B cell (primary cell): ENCODE measurements around the gene KCTD6. TPM values are rescaled to one million over a fixed set of nuclear protein-coding genes. Genes with fewer than 3 reads are reported as not detected.

ENCODE experiments used
- ATAC-seq: fragments of 200-7000 bp; cut with Tn5 transposase; one replicate; pipeline ENCODE4 v1.10.0; 2021; ENCODE audit warnings: low read depth, mild to moderate bottlenecking, moderate number of reproducible peaks, moderate library complexity
- CTCF ChIA-PET: fragments of 350-600 bp; sonication (Branson Sonifier 250); formaldehyde crosslinking; loops from one replicate; lab custom pipeline; 2021; ENCODE audit warnings: antibody characterized with exemption, inconsistent platforms; lab: Charles Lee
- POLR2A ChIA-PET: fragments of 350-600 bp; sonication (Branson Sonifier 250); formaldehyde crosslinking; loops from one replicate; lab custom pipeline; 2021; ENCODE audit warnings: antibody characterized with exemption; lab: Charles Lee
- DNase-seq: peaks from one replicate; pipeline ENCODE4 v3.0.0; 2013
- H2AFZ ChIP-seq: 2 replicates; pipeline ENCODE4 v1.6.1; 2012; ENCODE audit warnings: mild to moderate bottlenecking, low read depth, low read length; ENCODE audit not compliant: insufficient read depth, poor library complexity, severe bottlenecking
- H3K27ac ChIP-seq, 2 donors: 1 replicate in 1 of 2; 2 replicates in 1 of 2; pipeline ENCODE4 v1.5.1; 2012 to 2013; ENCODE audit warnings: low read length in 2 of 2, mild to moderate bottlenecking in 2 of 2, moderate library complexity in 1 of 2
- H3K27me3 ChIP-seq, 4 experiments: fragments of 200-600 bp in 1 of 4; sonication (generic) in 1 of 4; replicated peaks in 1 of 4; 1 replicate in 2 of 4; 2 replicates in 2 of 4; pipeline versions ENCODE4 v1.6.1 to v1.7.0; 2013 to 2016; ENCODE audit warnings: low read length in 3 of 4, mild to moderate bottlenecking in 2 of 4, mixed read lengths in 1 of 4, moderate library complexity in 1 of 4; ENCODE audit not compliant: insufficient read depth in 4 of 4, control insufficient read depth in 3 of 4; ENCODE audit errors: control extremely low read depth in 1 of 4
- H3K36me3 ChIP-seq, 2 experiments: replicated peaks in 1 of 2; 1 replicate in 1 of 2; 2 replicates in 1 of 2; pipeline versions ENCODE4 v1.6.1 to v1.7.1; 2013; ENCODE audit warnings: low read length in 1 of 2; ENCODE audit not compliant: insufficient read depth in 2 of 2, control insufficient read depth in 1 of 2; ENCODE audit errors: control extremely low read depth in 1 of 2, extremely low read depth in 1 of 2
- H3K4me1 ChIP-seq, 2 donors: fragments of 200-600 bp in 1 of 2; sonication (generic) in 1 of 2; 1 replicate in 1 of 2; 2 replicates in 1 of 2; pipeline versions ENCODE4 v1.5.1 to v1.6.1; 2013 to 2017; ENCODE audit warnings: low read length in 2 of 2; ENCODE audit not compliant: control insufficient read depth in 2 of 2, insufficient read depth in 2 of 2
- H3K4me2 ChIP-seq: replicated peaks from 2 replicates; pipeline ENCODE3; 2012; ENCODE audit warnings: mild to moderate bottlenecking, low read depth, low read length; ENCODE audit not compliant: poor library complexity, severe bottlenecking
- H3K4me3 ChIP-seq, 5 experiments: fragments of 200-600 bp in 1 of 5; sonication (generic) in 1 of 5; 1 replicate in 3 of 5; 2 replicates in 2 of 5; pipeline versions ENCODE4 v1.5.1 to v1.7.0; 2011 to 2016; ENCODE audit warnings: low read length in 4 of 5, mild to moderate bottlenecking in 4 of 5, low read depth in 2 of 5, control low read depth in 1 of 5, moderate library complexity in 1 of 5; ENCODE audit not compliant: insufficient read depth in 1 of 5; ENCODE audit errors: control extremely low read depth in 1 of 5, extremely low read depth in 1 of 5
- H3K79me2 ChIP-seq: fragments of 200-600 bp; sonication (generic); one replicate; pipeline ENCODE4 v1.6.0; 2016; ENCODE audit warnings: low read length; ENCODE audit not compliant: control insufficient read depth, insufficient read depth
- H3K9ac ChIP-seq: fragments of 200-600 bp; sonication (generic); 2 replicates; pipeline ENCODE4 v1.6.1; 2017; ENCODE audit warnings: mild to moderate bottlenecking, low read length, moderate library complexity
- H3K9me3 ChIP-seq, 3 donors: one replicate each; pipeline versions ENCODE4 v1.6.1 to v1.7.1; 2013; ENCODE audit warnings: low read length in 2 of 3; ENCODE audit not compliant: control insufficient read depth in 2 of 3, insufficient read depth in 1 of 3; ENCODE audit errors: control extremely low read depth in 1 of 3
- H4K20me1 ChIP-seq: 2 replicates; pipeline ENCODE4 v1.6.0; 2012; ENCODE audit warnings: mild to moderate bottlenecking, low read length; ENCODE audit not compliant: insufficient read depth, control insufficient read depth, poor library complexity, severe bottlenecking
- H3K27ac Mint-ChIP-seq: one replicate; pipeline ENCODE4 v1.8.0; 2021; ENCODE audit warnings: mixed read lengths
- H3K27me3 Mint-ChIP-seq: one replicate; pipeline ENCODE4 v1.8.0; 2021; ENCODE audit warnings: mixed read lengths
- H3K4me1 Mint-ChIP-seq: one replicate; pipeline ENCODE4 v1.8.0; 2021; ENCODE audit warnings: mixed read lengths
- H3K4me3 Mint-ChIP-seq: one replicate; pipeline ENCODE4 v1.8.0; 2021; ENCODE audit warnings: mixed read lengths
- H3K9me3 Mint-ChIP-seq: one replicate; pipeline ENCODE4 v1.8.0; 2022; ENCODE audit warnings: mixed read lengths; ENCODE audit not compliant: insufficient read depth
- EZH2 ChIP-seq: IDR thresholded peaks from 2 replicates; pipeline ENCODE4 v1.6.1; 2012; ENCODE audit warnings: borderline replicate concordance, low read depth, mild to moderate bottlenecking, moderate library complexity, low read length; ENCODE audit not compliant: insufficient read depth, poor library complexity, severe bottlenecking
- WGBS: methylation state at CpG from one replicate; pipeline ENCODE4 v1.1.5; 2013; ENCODE audit warnings: missing lambda C conversion rate; ENCODE audit not compliant: insufficient coverage; 5-methylcytosine and 5-hydroxymethylcytosine counted together
- intact Hi-C: fragments of 100-400 bp; cut with micrococcal nuclease; formaldehyde crosslinking; loops from one replicate; pipeline ENCODE4 v1.10.0; 2022
- polyA plus RNA-seq: library from polyadenylated mRNA; depleted of rRNA; stranded (reverse); fragments of >200 nt; gene quantifications from 2 replicates; pipeline ENCODE4 v1.2.3, GENCODE V29; 2012
- total RNA-seq, 2 donors: library from RNA; stranded (reverse); fragments of 120-200 nt in 1 of 2; gene quantifications; 1 replicate in 1 of 2; 2 replicates in 1 of 2; pipeline versions ENCODE4 v1.2.3 to v1.2.4, GENCODE V29; 2013 to 2022
- TF ChIP-seq, protein P1 (sequence below): fragments of 200-600 bp; IDR thresholded peaks from one replicate; pipeline ENCODE4 v1.8.0; 2022; ENCODE audit warnings: antibody characterized with exemption, mild to moderate bottlenecking

The KCTD6 gene
- total and polyA plus RNA-seq, 2 donors (not counting 1 experiment from before 2014, with no cell fraction given), result 7.4 to 14.6 TPM

DNA sequence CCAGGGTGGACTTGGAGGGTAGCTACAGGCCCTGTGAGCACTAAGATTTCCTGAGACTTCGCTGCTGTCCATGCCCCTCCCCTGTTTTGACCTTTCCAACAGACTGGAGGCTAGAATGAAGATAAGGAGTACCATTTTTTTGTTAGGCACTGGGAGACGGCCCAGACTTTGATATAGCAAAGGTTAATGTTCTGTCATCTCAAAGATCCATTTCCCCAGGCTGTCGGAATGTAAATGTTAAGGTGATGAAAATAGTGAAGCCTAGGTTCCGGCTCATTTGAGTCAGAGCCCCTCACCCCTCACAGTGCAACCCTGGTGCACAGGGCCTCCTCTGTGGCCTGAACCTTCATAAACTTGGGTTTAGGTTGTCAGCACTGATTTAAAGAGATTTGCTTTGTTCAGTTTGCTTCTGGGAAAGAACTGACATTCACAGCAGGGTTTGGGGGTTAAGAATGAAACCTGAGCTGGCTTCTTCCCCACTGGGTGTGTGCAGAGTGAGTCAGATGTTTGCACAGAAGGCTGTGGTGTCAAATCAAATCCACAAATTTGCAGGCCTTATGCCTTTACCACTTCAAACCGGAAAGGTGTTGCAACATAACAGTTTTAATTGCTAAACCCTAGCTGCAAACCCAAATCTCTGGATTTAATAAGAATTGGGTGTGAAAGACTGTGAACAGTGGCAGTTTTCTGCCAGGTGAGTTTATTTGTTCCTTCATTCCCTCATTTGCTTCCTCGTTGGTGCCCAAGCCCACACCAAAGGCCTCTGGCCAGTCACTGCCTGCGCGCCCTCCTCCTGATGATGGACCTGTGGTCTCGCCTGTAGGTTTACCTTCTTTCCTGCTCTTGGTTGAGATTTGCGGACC, 20.6 kb upstream of the KCTD6 start:
- Histone ChIP-seq H3K9ac (no peak overlapping the region), H3K4me2 (no peak overlapping the region), H3K36me3 (no peaks in the 10 kb centered on the region), H3K9me3 (no peaks in the 10 kb centered on the region), H2AFZ (peak overlapping the region; percentile 14), H3K27ac (no peak overlapping the region), H3K4me3 (no peak overlapping the region), H4K20me1 (no peaks in the 10 kb centered on the region), H3K4me1 (peaks cover 20 to 24% of the 10 kb centered on the region in 2 donors), H3K27me3 (no peaks in the 10 kb centered on the region), H3K79me2 (no peaks in the 10 kb centered on the region)
- no peak for ATAC-seq
- intact Hi-C loops, result no loop called here
- no peak for DNase-seq
- ChIA-PET CTCF (interaction anchor here (1.0 to 1.1 kb wide), 4 partner anchors 8 to 281 kb away, joined by 3 to 4 read pairs (median 4); no protein-coding TSS in a partner anchor), POLR2A (no interaction called here)
- H3K4me1 Mint-ChIP-seq, result peaks cover 26% of the 10 kb centered on the region
- no peaks in the 10 kb centered on the region for H3K9me3 Mint-ChIP-seq
- H3K27ac Mint-ChIP-seq, result peak overlapping the region; percentile 41
- WGBS, result 76% methylated on average over 4 of the region's 10 CpGs
- no peaks in the 10 kb centered on the region for H3K27me3 Mint-ChIP-seq
- H3K4me3 Mint-ChIP-seq, result no peak overlapping the region
- TF ChIP-seq EZH2, result no peak
- TF ChIP-seq, protein P1, sequence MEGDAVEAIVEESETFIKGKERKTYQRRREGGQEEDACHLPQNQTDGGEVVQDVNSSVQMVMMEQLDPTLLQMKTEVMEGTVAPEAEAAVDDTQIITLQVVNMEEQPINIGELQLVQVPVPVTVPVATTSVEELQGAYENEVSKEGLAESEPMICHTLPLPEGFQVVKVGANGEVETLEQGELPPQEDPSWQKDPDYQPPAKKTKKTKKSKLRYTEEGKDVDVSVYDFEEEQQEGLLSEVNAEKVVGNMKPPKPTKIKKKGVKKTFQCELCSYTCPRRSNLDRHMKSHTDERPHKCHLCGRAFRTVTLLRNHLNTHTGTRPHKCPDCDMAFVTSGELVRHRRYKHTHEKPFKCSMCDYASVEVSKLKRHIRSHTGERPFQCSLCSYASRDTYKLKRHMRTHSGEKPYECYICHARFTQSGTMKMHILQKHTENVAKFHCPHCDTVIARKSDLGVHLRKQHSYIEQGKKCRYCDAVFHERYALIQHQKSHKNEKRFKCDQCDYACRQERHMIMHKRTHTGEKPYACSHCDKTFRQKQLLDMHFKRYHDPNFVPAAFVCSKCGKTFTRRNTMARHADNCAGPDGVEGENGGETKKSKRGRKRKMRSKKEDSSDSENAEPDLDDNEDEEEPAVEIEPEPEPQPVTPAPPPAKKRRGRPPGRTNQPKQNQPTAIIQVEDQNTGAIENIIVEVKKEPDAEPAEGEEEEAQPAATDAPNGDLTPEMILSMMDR, result no peak

DNA sequence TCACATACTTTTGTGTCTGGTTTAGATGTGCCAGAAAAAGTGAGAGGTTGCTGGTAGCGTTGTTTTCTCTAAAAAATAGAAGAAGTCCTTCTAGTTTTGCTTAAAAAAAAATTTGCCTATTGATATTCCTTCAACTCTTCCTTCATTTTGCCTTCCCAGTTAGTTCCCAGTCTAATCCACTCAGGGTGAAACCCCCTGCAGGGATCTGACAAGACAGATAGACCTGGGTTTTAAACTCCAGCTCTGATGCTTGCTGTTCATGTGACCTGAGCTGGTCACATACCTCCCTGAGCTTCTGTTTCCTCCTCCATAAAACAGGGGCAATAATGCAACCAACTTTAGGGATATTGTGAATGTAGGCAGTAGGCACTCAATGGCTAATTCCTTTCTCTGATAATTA, 18.6 kb upstream of the KCTD6 start:
- Histone ChIP-seq H2AFZ (no peak overlapping the region), H3K4me3 (no peak overlapping the region), H3K79me2 (no peaks in the 10 kb centered on the region), H3K4me1 (peaks cover 20 to 26% of the 10 kb centered on the region in 2 donors), H3K9me3 (no peaks in the 10 kb centered on the region), H3K27me3 (no peaks in the 10 kb centered on the region), H3K4me2 (no peak overlapping the region), H3K27ac (no peak overlapping the region), H3K9ac (no peak overlapping the region), H3K36me3 (no peaks in the 10 kb centered on the region), H4K20me1 (no peaks in the 10 kb centered on the region)
- no peaks in the 10 kb centered on the region for H3K27me3 Mint-ChIP-seq
- H3K4me3 Mint-ChIP-seq, result no peak overlapping the region
- no peaks in the 10 kb centered on the region for H3K9me3 Mint-ChIP-seq
- ATAC-seq, result no peak
- POLR2A ChIA-PET, result no interaction called here
- TF ChIP-seq, protein P1, result no peak
- no peak for TF ChIP-seq EZH2
- H3K27ac Mint-ChIP-seq, result peak overlapping the region; percentile 48
- DNase-seq, result no peak
- H3K4me1 Mint-ChIP-seq, result peaks cover 27% of the 10 kb centered on the region
- CTCF ChIA-PET, result interaction anchor here (1.2 to 1.8 kb wide), 5 partner anchors 9 to 143 kb away, joined by 3 to 6 read pairs (median 3); partner anchors contain the start of gene KCTD6
- intact Hi-C loops, result no loop called here
- WGBS, result no CpG with 5 or more reads among the region's 1 CpG
